ENCODE results near the gene SEM1.
"Not testable (repeated sequence)": the region's sequence is repeated elsewhere in the genome, so short reads cannot be mapped to it uniquely, and the experiment has no call there.

Gene SEM1

GRCh38 chr7:96663457-96663856 lies 46.2 kb downstream of the SEM1 start:
- H3K9ac ChIP-seq: no peak overlapping the region
- H3K36me3 ChIP-seq: peaks cover 0 to 27% (median 11%) of the 10 kb centered on the region in 11 experiments; a peak in 14 of 22 replicates
- H3K27me3 ChIP-seq: no peaks in the 10 kb centered on the region
- no peak overlapping the region for H3K4me3 ChIP-seq
- peaks cover 3 to 12% (median 7%) of the 10 kb centered on the region in 10 experiments; a peak in 15 of 20 replicates for H3K4me1 ChIP-seq
- H3K9me3 ChIP-seq (replicated peaks in 1 of 11): peaks cover 0 to 5% (median 0%) of the 10 kb centered on the region in 11 experiments; a peak in 2 of 22 replicates
- no peak for TF ChIP-seq Cebpa-rat (IDR thresholded peaks at IDR 0.05)
- no peaks in the 10 kb centered on the region; a peak in 1 of 22 replicates for H4K20me1 ChIP-seq
- peak overlapping the region in 5 of 11 experiments; percentile 1 to 38 (median 29); a peak in 5 of 22 replicates for H3K4me2 ChIP-seq
- peak overlapping the region in 1 of 11 experiments; percentile 3; a peak in 1 of 22 replicates for H3K27ac ChIP-seq

- not testable (repeated sequence) for H3K9me3 ChIP-seq (replicated peaks in 1 of 11); H3K4me3 ChIP-seq; H3K4me2 ChIP-seq; H3K9ac ChIP-seq; H4K20me1 ChIP-seq; H3K27me3 ChIP-seq; H3K27ac ChIP-seq
- Histone ChIP-seq H3K4me1 (peaks cover 3 to 12% (median 7%) of the 10 kb centered on the region in 10 experiments; a peak in 15 of 20 replicates), H3K36me3 (peaks cover 0 to 17% (median 7%) of the 10 kb centered on the region in 11 experiments; a peak in 10 of 22 replicates)
Observed at GRCh38 chr7:96662151-96662550, 47.5 kb downstream of the SEM1 start.

- Histone ChIP-seq H3K4me1 (no peaks in the 10 kb centered on the region), H3K9me3 (replicated peaks in 1 of 11) (peaks cover 0 to 5% (median 0%) of the 10 kb centered on the region in 11 experiments; a peak in 4 of 22 replicates), H3K9ac (no peak overlapping the region), H3K27me3 (no peaks in the 10 kb centered on the region), H4K20me1 (peaks cover 0 to 3% (median 0%) of the 10 kb centered on the region in 11 experiments; a peak in 1 of 22 replicates), H3K27ac (no peak overlapping the region), H3K4me3 (no peak overlapping the region), H3K4me2 (no peak overlapping the region), H3K36me3 (peaks cover 0 to under 1% (median 0%) of the 10 kb centered on the region in 11 experiments; a peak in 1 of 22 replicates)
- no peak for TF ChIP-seq Cebpa-rat (IDR thresholded peaks at IDR 0.05)
Observed at GRCh38 chr7:96658022-96658412, 51.6 kb downstream of the SEM1 start.

GRCh38 chr7:96657347-96658021 lies 52.2 kb downstream of the SEM1 start:
- Histone ChIP-seq H3K9me3 (replicated peaks in 1 of 11) (peaks cover 0 to 7% (median 0%) of the 10 kb centered on the region in 11 experiments; a peak in 5 of 22 replicates), H3K4me1 (no peaks in the 10 kb centered on the region), H3K27me3 (no peaks in the 10 kb centered on the region), H3K36me3 (peaks cover 0 to 5% (median 0%) of the 10 kb centered on the region in 11 experiments; a peak in 1 of 22 replicates), H4K20me1 (peaks cover 0 to 3% (median 0%) of the 10 kb centered on the region in 11 experiments; a peak in 1 of 22 replicates), H3K9ac (no peak overlapping the region), H3K4me3 (no peak overlapping the region), H3K4me2 (no peak overlapping the region), H3K27ac (no peak overlapping the region)
- no peak for TF ChIP-seq Cebpa-rat (IDR thresholded peaks at IDR 0.05)

GRCh38 chr7:96655956-96656355 lies 53.7 kb downstream of the SEM1 start:
- no peak overlapping the region for H3K9ac ChIP-seq
- peaks cover 0 to 5% (median 0%) of the 10 kb centered on the region in 11 experiments; a peak in 1 of 22 replicates for H3K36me3 ChIP-seq
- TF ChIP-seq Cebpa-rat (IDR thresholded peaks at IDR 0.05): no peak
- H3K27me3 ChIP-seq: no peaks in the 10 kb centered on the region
- peaks cover 0 to 3% (median 0%) of the 10 kb centered on the region in 11 experiments; a peak in 1 of 22 replicates for H4K20me1 ChIP-seq
- H3K4me3 ChIP-seq: no peak overlapping the region
- no peak overlapping the region for H3K27ac ChIP-seq
- H3K9me3 ChIP-seq (replicated peaks in 1 of 11): peaks cover 0 to 15% (median 0%) of the 10 kb centered on the region in 11 experiments; a peak in 5 of 22 replicates
- H3K4me2 ChIP-seq: no peak overlapping the region
- no peaks in the 10 kb centered on the region for H3K4me1 ChIP-seq

- Histone ChIP-seq H4K20me1 (peaks cover 0 to 3% (median 0%) of the 10 kb centered on the region in 11 experiments; a peak in 1 of 22 replicates), H3K27me3 (no peaks in the 10 kb centered on the region), H3K4me1 (peaks cover 6 to 8% (median 7%) of the 10 kb centered on the region in 10 experiments; a peak in 19 of 20 replicates), H3K27ac (no peak overlapping the region), H3K9me3 (replicated peaks in 1 of 11) (peaks cover 0 to 15% (median 0%) of the 10 kb centered on the region in 11 experiments; a peak in 5 of 22 replicates), H3K9ac (no peak overlapping the region), H3K4me2 (no peak overlapping the region), H3K4me3 (no peak overlapping the region), H3K36me3 (peaks cover 0 to 5% (median 0%) of the 10 kb centered on the region in 11 experiments; a peak in 1 of 22 replicates)
- no peak for TF ChIP-seq Cebpa-rat (IDR thresholded peaks at IDR 0.05)
Observed at GRCh38 chr7:96654630-96655188, 54.9 kb downstream of the SEM1 start.

GRCh38 chr7:96649981-96650380 lies 59.7 kb downstream of the SEM1 start:
- H4K20me1 ChIP-seq: no peaks in the 10 kb centered on the region
- peaks cover 0 to 15% (median 0%) of the 10 kb centered on the region in 11 experiments; a peak in 5 of 22 replicates for H3K9me3 ChIP-seq (replicated peaks in 1 of 11)
- no peak overlapping the region for H3K9ac ChIP-seq
- no peaks in the 10 kb centered on the region for H3K27me3 ChIP-seq
- TF ChIP-seq Cebpa-rat (IDR thresholded peaks at IDR 0.05): no peak
- H3K27ac ChIP-seq: peak overlapping the region in 2 of 11 experiments; percentile 9 to 30; a peak in 2 of 22 replicates
- H3K4me2 ChIP-seq: peak overlapping the region; percentile 1 to 56 (median 28); a peak in 16 of 22 replicates
- peaks cover 7 to 11% (median 8%) of the 10 kb centered on the region in 10 experiments; a peak in 19 of 20 replicates for H3K4me1 ChIP-seq
- peaks cover 0 to 5% (median 0%) of the 10 kb centered on the region in 11 experiments; a peak in 1 of 22 replicates for H3K36me3 ChIP-seq
- no peak overlapping the region for H3K4me3 ChIP-seq

GRCh38 chr7:96648784-96649183 lies 60.9 kb downstream of the SEM1 start:
- peaks cover 7 to 11% (median 8%) of the 10 kb centered on the region in 10 experiments; a peak in 19 of 20 replicates for H3K4me1 ChIP-seq
- no peaks in the 10 kb centered on the region for H3K27me3 ChIP-seq
- H3K4me3 ChIP-seq: no peak overlapping the region
- peaks cover 0 to 18% (median 2%) of the 10 kb centered on the region in 11 experiments; a peak in 5 of 22 replicates for H3K9me3 ChIP-seq (replicated peaks in 1 of 11)
- H3K27ac ChIP-seq: no peak overlapping the region
- no peak for TF ChIP-seq Cebpa-rat (IDR thresholded peaks at IDR 0.05)
- no peak overlapping the region for H3K4me2 ChIP-seq
- H3K9ac ChIP-seq: no peak overlapping the region
- 0 out of 22 replicates have a peak, but pooled peaks cover 0 to 5% (median 0%) of the 10 kb centered on the region in 11 experiments for H3K36me3 ChIP-seq
- H4K20me1 ChIP-seq: no peaks in the 10 kb centered on the region

- Histone ChIP-seq H4K20me1 (no peaks in the 10 kb centered on the region), H3K4me1 (peaks cover 7 to 11% (median 8%) of the 10 kb centered on the region in 10 experiments; a peak in 19 of 20 replicates), H3K9me3 (replicated peaks in 1 of 11) (peaks cover 0 to 22% (median 2%) of the 10 kb centered on the region in 11 experiments; a peak in 4 of 22 replicates), H3K4me3 (no peak overlapping the region), H3K36me3 (0 out of 22 replicates have a peak, but pooled peaks cover 0 to 2% (median 0%) of the 10 kb centered on the region in 11 experiments), H3K27ac (no peak overlapping the region), H3K9ac (no peak overlapping the region), H3K4me2 (no peak overlapping the region), H3K27me3 (no peaks in the 10 kb centered on the region)
- TF ChIP-seq Cebpa-rat (IDR thresholded peaks at IDR 0.05): no peak
Observed at GRCh38 chr7:96647733-96648132, 61.9 kb downstream of the SEM1 start.

Measured in BLaER1 treated with 17β-estradiol and CSF1 and Interleukin-3, amounts not matched to agents 10 nM and 100 nM (cell line).